GM12878 (cell line): ENCODE measurements around the gene S100A10. TPM values are rescaled to one million over a fixed set of nuclear protein-coding genes. Genes with fewer than 3 reads are reported as not detected.

Source experiments
- BMI1 ChIP-seq: fragments of 450-650 bp; IDR thresholded peaks from 2 replicates; pipeline ENCODE4 v1.6.1; 2016; ENCODE audit warnings: mild to moderate bottlenecking, moderate library complexity, borderline replicate concordance
- CHD2 ChIP-seq: IDR thresholded peaks from 2 replicates; pipeline ENCODE4 v1.6.1; 2011; ENCODE audit warnings: low read depth, low read length, improper control_type of control experiment, borderline replicate concordance
- EP300 ChIP-seq, 2 experiments: fragments of 150-350 bp in 1 of 2; IDR thresholded peaks; 2 replicates each; pipeline ENCODE4 v1.6.1; 2011 to 2012; ENCODE audit warnings: low read depth in 2 of 2, low read length in 2 of 2, borderline replicate concordance in 1 of 2, improper control_type of control experiment in 1 of 2, inconsistent platforms in 1 of 2; ENCODE audit not compliant: control insufficient read depth in 1 of 2
- ESRRA ChIP-seq: IDR thresholded peaks from 2 replicates; pipeline ENCODE4 v1.6.1; 2012; ENCODE audit warnings: mild to moderate bottlenecking, low read length, improper control_type of control experiment
- HDGF ChIP-seq: fragments of 450-650 bp; IDR thresholded peaks from 2 replicates; pipeline ENCODE4 v1.6.1; 2016; ENCODE audit warnings: antibody characterized with exemption
- IRF3 ChIP-seq: fragments of 450-650 bp; IDR thresholded peaks from 2 replicates; pipeline ENCODE4 v1.6.1; 2014; ENCODE audit warnings: mild to moderate bottlenecking
- STAT3 ChIP-seq: IDR thresholded peaks from 2 replicates; pipeline ENCODE4 v1.6.1; 2011; ENCODE audit warnings: low read depth, low read length, improper control_type of control experiment
- polyA plus RNA-seq, 11 experiments: library from polyadenylated mRNA; depleted of rRNA in 4 of 11; unstranded in 6 of 11; stranded (reverse) in 5 of 11; fragments of >200 nt; fragmentation: Nextera tagmentation in 4 of 11; fragmentation: Illumina TruSeq in 1 of 11; extraction: Ambion mirVana in 4 of 11; extraction: Trizol in 1 of 11; gene quantifications; 1 replicate in 1 of 11; 2 replicates in 10 of 11; pipeline versions ENCODE4 v1.2.1 to v1.2.3, GENCODE V29; 2011 to 2016; ENCODE audit warnings: inconsistent platforms in 2 of 11, missing spikeins in 2 of 11, low read depth in 1 of 11
- total RNA-seq, 4 experiments: library from RNA; depleted of rRNA in 3 of 4; stranded (reverse); fragments of >200 nt in 3 of 4; fragmentation: Illumina TruSeq in 1 of 4; extraction: Trizol in 1 of 4; gene quantifications; 2 replicates each; pipeline versions ENCODE4 v1.2.1 to v1.2.3, GENCODE V29; 2013 to 2021
- TF ChIP-seq, protein P1 (sequence below): fragments of 450-650 bp; IDR thresholded peaks from 2 replicates; pipeline ENCODE4 v1.6.1; 2018; ENCODE audit warnings: mild to moderate bottlenecking, low read depth, moderate library complexity; ENCODE audit not compliant: partially characterized antibody
- TF ChIP-seq, protein P2 (sequence below): fragments of 450-650 bp; conservative IDR thresholded peaks from 2 replicates; pipeline ENCODE4 v1.6.1; 2017; ENCODE audit warnings: mild to moderate bottlenecking, moderate library complexity

Gene S100A10
- total and polyA plus RNA-seq, 10 of the 15 experiments (the other 5 are each of a cell fraction or from before 2014, with no cell fraction given), result 0.18 to 2.8 (median 0.61) TPM; not detected in 2

- TF ChIP-seq, protein P1, sequence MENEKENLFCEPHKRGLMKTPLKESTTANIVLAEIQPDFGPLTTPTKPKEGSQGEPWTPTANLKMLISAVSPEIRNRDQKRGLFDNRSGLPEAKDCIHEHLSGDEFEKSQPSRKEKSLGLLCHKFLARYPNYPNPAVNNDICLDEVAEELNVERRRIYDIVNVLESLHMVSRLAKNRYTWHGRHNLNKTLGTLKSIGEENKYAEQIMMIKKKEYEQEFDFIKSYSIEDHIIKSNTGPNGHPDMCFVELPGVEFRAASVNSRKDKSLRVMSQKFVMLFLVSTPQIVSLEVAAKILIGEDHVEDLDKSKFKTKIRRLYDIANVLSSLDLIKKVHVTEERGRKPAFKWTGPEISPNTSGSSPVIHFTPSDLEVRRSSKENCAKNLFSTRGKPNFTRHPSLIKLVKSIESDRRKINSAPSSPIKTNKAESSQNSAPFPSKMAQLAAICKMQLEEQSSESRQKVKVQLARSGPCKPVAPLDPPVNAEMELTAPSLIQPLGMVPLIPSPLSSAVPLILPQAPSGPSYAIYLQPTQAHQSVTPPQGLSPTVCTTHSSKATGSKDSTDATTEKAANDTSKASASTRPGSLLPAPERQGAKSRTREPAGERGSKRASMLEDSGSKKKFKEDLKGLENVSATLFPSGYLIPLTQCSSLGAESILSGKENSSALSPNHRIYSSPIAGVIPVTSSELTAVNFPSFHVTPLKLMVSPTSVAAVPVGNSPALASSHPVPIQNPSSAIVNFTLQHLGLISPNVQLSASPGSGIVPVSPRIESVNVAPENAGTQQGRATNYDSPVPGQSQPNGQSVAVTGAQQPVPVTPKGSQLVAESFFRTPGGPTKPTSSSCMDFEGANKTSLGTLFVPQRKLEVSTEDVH, result no peak
- no peak for TF ChIP-seq STAT3
- TF ChIP-seq HDGF, result no peak
- TF ChIP-seq, protein P2, sequence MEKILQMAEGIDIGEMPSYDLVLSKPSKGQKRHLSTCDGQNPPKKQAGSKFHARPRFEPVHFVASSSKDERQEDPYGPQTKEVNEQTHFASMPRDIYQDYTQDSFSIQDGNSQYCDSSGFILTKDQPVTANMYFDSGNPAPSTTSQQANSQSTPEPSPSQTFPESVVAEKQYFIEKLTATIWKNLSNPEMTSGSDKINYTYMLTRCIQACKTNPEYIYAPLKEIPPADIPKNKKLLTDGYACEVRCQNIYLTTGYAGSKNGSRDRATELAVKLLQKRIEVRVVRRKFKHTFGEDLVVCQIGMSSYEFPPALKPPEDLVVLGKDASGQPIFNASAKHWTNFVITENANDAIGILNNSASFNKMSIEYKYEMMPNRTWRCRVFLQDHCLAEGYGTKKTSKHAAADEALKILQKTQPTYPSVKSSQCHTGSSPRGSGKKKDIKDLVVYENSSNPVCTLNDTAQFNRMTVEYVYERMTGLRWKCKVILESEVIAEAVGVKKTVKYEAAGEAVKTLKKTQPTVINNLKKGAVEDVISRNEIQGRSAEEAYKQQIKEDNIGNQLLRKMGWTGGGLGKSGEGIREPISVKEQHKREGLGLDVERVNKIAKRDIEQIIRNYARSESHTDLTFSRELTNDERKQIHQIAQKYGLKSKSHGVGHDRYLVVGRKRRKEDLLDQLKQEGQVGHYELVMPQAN, result no peak
- no peak for TF ChIP-seq ESRRA
- TF ChIP-seq CHD2, result no peak
- TF ChIP-seq EP300 (IDR thresholded peaks at IDR 0.05; ENCODE audit: borderline replicate concordance in 1 of 2, control insufficient read depth in 1 of 2, low read depth in 2 of 2, low read length in 2 of 2), result peak in 1 of 2 experiments; percentile 14; a peak in 1 of 4 replicates
- peak; percentile 79 for TF ChIP-seq BMI1
- TF ChIP-seq IRF3, result no peak
These were observed 47.6 kb downstream of the S100A10 start (continued) for GRCh38 chr1:151945725-151946722.
